Endometrial microvascular endothelial cells (primary cell): ENCODE results near the gene NTN3. TPM values are rescaled to one million over a fixed set of nuclear protein-coding genes. Genes with fewer than 3 reads are reported as not detected.

Experiments
- in situ Hi-C: cut with HindIII; loops from 2 replicates; pipeline ENCODE4 v1.10.0; 2017; ENCODE audit warnings: low sequenced_read_pairs, low pct_unique_long_range_greater_than_20kb; ENCODE audit errors: inconsistent ontology term
- total RNA-seq: library from RNA; depleted of rRNA; stranded (reverse); fragments of >200 nt; gene quantifications from one replicate; pipeline ENCODE4 v1.2.3, GENCODE V29; 2015; ENCODE audit errors: inconsistent ontology term

NTN3 gene
- total RNA-seq, 1 donor from 2014 or later = not detected

DNA sequence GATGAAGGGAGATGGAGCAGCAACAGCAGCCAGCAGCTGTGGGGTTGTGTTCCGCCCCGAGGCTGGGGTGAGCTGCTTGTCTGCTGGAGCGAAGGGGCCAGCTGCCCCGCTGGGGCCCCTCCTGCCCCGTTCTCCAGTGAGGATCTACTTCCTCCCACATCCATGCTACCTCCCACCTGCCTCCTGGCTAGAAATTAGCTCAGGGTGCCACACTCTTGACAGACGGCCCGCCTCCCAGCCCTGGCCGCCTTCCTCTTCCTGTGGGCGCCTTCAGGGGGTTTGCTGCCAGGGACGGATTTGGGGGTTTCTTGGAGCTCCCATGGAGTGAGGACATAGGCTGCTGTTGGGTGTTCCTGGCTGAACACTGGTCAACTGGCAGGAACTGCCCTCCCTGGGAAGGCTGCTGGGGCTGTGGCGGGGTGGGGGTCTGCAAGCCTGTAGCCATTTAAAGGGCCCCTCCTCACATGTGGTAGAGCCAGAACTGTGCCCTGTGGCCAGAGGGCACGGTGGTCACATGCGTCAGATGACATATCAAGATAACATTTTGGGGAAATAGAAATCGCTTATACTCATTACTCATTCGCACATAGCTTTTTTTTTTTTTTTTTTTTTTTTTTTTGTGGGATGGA lies 16.9 kb downstream of the NTN3 start:
- in situ Hi-C loops = no loop called here

DNA sequence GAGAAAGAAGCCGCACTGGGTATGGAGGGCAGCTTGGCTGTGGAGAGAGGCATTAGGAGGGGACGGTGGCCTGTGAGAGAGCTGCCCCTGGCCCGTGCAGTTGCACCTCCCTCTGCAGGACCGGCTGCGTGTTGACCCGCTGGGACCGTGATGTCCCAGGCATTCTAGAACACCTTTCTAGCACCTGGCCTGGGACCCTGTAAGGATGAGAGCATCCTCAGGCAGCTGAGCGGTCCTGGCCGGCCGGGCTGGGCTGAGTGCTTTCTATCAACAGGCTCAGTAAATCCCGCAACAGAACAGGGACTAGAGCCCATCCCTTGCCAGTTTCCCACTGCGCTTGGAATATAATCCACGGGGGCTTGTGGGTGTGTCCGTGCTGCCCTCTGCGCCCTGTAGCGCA lies 18.5 kb downstream of the NTN3 start:
- in situ Hi-C loops = no loop called here

DNA sequence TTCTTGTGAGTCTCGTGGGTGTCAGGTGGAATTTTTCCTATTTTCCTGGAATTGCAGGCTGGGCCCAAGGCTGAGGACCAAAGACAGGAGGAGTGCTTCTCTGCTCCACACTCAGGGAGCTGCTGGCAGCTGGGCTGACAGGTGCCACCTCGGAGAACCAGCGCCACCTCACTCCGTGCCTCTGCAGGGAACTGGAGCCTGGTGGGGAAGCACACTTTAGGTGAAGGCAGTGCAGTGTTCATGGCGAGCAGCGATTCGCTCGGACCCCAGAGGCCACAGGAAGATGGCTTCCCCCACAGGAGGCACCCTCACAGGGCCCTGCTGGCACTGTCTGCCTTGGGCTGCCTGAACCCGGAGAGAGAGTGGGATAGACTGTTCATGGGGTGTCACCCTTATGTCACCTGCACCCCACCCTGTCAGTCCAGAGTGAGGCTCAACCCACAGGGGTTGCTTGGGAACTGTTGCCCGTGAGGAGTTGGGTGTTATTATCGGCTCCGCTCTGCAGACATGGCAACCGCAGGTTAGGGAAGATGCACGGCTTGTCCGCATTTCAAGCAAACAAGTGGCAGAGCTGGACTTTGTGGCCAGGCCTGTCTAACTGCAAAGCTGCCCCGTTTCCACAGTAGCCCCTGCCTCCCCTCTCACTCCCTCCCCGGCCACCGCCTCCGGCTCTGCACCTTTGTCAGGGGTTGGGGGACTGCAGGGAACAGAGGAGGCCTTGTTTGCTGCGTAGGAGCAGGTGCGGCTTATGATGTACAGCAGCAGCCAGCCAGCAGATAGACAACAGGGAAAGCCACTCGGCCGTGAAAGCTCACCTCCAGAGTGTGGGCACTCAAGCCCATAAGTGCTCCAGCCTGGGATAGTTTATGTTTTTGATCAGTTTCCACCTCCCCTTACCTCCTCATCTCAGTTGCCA lies 19.4 kb downstream of the NTN3 start:
- in situ Hi-C loops = no loop called here

DNA sequence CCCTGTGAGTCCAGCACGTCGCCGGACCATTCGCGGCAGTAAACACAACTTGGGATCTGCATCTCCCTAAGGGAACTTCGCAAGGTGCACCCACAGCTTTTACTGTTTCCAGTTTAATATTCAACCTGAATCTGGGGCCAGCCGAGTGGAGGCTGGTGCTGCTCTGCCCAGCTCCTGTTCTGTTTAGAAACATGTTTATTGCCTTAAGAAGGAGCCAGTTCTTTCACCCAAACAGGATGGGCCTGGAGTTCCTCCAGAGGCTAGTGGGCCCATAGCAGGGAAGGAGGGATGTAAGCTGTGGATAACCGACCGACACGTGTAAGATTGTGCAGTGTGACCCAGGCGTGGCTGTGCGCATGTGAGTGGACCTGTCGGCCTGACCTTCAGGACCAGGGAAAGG lies 21.2 kb downstream of the NTN3 start:
- in situ Hi-C loops = no loop called here

DNA sequence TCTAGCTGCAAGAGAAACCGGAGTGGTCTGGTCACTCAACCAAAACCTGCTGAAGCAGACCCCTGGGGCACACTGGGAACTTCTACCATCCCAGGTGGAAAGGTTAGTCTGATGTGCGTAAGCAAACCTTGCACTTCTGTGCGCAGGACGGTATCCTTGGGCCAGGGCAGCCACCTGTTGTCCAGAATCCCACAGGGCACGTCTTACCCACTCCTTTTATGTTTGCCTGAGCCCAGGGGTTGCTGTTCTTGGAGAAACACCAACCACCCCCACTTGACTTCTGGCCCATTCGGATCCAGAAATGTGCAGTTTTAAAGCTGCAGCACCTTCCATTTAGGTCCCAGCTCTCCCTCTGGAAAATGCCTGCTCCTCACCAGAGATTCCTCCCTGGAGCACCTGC lies 22.5 kb downstream of the NTN3 start:
- in situ Hi-C loops = no loop called here

DNA sequence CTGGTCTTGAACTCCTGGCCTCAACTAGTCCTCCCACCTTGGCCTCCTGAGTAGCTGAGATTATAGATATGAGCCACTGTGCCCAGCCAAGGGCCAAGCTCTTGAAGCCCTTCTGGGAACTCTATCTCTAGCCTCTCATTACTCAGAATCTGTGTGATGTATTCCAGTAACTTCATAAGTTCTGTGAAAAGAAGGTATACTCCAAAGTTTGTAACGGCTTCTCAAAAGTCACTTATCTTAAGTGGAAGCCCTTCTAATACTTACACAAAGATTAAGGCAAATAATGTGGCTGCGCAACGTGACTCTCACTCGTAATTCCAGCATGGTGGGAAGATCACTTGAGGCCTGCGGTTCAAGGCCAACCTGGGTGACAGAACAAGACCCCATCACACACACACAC lies 23.5 kb downstream of the NTN3 start:
- in situ Hi-C loops = no loop called here

DNA sequence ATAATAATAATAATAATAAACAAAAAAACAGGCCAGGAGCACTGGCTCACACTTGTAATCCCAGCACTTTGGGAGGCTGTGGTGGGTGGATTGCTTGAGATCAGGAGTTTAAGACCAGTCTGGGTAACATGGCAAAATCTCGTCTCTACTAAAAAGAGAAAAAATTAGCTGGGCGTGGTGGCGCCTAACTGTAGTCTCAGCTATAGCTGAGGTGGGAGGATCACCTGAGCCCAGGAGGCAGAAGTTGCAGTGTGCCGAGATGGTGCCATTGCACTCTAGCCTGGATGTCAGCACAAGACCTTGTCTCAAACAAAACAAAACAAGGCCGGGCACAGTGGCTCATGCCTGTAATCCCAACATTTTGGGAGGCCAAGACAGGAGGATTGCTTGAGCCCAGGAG lies 23.9 kb downstream of the NTN3 start:
- in situ Hi-C loops = no loop called here

DNA sequence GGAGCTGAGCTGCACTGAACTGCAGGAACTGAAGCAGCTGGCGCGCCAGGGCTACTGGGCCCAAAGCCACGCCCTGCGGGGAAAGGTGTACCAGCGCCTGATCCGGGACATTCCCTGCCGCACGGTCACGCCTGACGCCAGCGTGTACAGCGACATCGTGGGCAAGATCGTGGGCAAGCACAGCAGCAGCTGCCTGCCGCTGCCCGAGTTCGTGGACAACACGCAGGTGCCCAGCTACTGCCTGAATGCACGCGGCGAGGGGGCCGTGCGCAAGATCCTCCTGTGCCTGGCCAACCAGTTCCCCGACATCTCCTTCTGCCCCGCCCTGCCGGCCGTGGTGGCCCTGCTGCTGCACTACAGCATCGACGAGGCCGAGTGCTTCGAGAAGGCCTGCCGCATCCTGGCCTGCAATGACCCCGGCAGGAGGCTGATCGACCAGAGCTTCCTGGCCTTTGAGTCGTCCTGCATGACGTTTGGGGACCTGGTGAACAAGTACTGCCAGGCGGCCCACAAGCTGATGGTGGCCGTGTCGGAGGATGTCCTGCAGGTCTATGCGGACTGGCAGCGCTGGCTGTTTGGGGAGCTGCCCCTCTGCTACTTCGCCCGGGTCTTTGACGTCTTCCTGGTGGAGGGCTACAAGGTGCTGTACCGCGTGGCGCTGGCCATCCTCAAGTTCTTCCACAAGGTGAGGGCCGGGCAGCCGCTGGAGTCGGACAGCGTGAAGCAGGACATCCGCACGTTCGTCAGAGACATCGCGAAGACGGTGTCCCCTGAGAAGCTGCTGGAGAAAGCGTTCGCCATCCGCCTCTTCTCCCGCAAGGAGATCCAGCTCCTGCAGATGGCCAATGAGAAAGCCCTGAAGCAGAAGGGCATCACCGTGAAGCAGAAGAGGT lies 25.4 kb downstream of the NTN3 start:
- in situ Hi-C loops = no loop called here

DNA sequence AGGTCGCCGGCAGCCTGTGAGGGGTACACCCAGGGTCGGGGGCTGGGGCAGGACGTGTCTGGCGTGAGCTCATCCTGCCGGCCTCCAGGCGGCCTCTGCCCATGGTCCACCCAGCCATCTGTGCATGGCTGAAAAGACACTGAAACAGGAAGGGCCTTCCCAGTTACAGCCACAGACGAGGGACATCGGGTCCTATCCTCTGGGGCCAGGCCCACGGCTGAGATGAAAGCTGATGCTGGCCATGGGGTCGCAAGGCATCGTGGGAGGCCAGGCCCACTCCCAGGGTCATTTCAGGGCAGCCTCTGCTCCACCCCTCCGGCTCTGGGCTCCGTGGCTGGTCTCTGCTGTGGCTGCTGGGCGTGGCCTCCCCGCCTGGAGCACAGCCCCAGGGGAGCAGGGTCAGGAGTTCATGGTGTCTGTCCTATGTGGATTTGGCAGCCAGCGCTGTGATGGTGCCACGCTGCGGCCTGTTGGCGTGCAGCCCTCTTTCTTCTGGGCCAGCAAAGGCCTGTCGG lies 26.1 kb downstream of the NTN3 start:
- in situ Hi-C loops = no loop called here

DNA sequence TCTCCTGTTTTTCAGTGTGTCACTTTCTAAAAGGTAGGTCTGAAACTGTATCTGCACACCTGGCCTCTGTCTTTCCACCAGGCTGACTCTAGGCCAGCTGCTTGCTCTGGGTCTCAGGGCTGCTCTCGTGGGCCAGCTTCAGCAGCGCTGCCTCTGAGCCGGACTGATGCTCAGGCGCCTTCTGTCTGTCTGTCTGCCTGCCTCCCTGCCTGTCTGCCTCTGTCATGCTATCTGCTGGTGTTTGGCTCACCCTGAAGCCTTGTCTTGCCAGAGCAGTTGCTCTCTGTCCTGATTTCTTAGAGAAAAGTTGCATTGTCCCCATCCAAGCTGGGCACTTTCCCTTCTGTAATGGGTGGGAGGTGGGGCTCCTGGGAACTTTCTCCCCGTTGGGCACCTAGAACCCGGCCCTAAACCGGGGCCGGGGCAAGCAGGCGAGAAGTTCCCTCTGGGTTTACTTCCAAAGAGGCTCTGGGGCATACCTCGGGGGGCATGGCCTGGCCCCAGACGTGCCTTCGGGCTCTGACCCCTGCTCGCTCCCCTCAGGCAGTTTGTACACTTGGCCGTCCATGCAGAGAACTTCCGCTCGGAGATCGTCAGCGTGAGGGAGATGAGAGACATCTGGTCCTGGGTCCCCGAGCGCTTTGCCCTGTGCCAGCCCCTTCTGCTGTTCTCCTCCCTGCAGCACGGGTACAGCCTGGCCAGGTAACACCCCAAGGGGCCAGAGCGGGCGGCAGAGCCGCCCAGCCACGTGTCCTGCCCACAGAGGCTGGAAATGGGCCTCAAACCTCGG lies 26.8 kb downstream of the NTN3 start:
- in situ Hi-C loops = no loop called here

DNA sequence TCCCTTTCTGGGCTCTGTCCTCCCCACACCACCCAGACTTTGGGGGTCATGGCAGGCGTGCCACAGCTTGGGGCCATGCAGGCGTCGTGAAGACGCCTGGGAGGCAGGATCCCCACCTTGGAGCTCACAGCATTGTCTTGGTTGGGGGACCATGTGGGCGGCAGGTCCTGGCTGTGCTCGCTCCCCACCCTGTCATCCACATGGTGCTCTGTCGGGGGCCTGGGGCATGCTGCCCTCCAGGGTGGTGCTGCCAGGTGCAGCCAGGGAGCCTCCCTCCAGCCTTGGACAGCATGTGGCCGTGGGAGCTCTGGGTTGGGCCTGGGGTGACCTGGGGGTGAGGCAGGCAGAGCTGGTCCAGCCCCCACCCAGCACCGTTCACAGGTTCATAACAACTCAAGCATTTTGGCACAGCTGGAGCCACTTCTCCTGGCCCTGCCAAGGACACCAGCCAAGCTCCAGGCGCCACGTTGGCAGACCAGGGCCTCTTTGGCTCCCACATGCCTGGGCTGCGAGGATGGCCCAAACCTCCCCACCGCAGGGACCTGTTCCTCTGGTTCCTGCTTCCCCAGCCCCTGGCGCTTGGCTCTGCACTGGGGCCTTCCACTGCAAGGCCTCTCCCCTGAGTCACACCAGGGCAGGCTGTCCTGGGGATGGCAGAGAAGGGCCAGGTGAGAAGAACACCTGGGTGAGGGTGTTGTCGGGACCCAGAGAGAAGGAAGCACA lies 27.6 kb downstream of the NTN3 start:
- in situ Hi-C loops = no loop called here

DNA sequence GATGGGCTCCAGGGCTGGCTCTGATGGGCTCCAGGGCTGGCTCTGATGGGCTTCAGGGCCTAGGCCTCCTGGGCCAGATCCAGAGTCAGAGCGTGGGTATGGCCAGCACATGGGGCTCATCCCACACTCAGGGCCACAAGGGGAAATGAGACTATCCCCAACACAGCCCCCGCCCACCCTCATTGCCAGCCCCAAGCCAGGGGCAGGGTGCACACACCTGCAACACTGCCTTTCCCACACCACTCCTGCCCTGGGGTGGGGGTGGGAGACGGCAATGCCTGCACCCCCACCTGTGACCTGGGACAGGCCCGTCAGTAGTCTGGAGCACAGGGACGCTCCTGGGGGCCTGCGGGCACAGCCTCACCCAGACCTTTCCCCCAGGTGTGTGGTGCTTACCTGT lies 28.4 kb downstream of the NTN3 start:
- in situ Hi-C loops = no loop called here

DNA sequence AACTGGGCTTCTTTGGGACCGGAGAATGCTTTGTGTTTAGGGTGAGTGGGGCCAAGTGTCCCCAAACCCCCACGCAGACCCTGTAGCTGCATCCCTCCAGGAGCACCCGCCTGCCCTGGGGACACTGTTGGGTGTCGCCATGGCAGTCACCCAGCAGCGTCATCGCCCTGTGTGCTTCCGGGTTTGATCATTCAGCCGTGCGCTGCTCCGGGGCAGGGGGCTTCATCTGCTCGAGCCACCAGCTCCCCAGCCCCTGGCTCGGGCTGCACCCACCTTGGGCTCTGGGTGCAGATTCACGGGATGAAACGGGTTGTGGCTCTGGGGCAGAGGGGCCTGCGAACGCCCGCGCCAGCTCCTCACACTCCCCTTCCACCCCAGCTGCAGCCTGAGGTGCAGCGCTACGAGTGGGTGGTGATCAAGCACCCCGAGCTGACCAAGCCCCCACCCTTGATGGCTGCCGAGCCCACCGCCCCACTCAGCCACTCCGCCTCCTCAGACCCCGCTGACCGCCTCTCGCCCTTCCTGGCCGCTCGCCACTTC lies 28.9 kb downstream of the NTN3 start:
- in situ Hi-C loops = no loop called here

DNA sequence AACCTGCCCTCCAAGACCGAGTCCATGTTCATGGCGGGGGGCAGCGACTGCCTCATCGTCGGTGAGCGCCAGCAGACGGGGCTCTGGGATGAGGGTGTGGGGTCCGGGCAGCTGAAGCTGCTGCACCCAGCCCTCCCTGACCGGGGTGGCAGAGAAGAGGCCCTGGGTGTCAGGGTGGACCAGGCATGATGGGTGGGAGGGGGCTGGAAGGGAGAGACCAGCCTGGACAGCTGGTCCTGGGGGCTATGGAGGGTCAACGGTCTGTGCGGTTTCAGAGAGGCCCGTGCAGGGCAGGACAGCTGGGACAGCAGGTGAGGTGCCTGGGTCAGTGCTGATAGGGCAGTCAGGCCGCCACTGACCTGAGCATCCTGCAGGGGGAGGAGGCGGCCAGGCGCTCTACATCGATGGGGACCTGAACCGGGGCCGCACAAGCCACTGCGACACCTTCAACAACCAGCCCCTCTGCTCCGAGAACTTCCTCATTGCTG lies 29.4 kb downstream of the NTN3 start:
- in situ Hi-C loops = no loop called here

DNA sequence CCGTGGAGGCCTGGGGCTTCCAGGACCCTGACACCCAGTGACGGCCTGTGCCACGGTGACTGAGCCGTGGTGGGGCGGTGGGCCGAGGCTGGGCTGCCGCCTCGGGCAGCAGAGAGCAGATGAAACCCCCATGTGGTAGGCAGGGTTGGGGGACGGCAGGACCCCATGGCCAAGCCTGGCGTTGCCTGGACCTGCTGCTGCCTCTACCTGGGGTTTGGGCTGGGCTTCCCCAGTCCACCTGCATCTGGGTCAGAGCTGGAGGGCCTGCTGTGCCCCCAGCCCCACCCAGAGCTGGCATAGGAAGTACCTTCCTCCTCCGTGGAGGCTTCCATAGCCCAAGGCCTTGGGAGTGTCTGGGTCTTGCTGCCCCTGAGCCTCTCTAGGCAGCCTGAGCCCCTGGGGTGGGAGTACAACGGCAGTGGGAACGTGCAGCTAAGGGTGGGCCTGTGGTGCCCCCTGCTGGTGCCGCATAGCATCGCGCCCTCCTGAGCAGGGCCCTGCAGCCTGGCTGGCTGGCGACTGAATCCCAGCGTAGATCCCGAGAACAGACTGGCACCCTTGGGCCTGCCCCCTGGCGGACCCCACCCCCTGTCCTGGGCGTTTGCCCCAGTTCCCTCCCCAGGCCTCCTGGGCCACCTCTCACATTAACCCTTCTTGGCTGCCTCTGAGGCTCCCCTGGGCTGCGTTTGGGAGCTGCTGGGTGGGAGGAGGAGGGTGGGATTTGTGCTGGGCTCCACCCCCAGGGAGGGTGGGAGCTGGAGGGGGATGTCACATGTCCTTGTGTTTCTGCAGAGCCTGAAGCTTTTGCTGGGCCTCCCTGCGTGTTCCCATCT lies 30.0 kb downstream of the NTN3 start:
- in situ Hi-C loops = no loop called here

DNA sequence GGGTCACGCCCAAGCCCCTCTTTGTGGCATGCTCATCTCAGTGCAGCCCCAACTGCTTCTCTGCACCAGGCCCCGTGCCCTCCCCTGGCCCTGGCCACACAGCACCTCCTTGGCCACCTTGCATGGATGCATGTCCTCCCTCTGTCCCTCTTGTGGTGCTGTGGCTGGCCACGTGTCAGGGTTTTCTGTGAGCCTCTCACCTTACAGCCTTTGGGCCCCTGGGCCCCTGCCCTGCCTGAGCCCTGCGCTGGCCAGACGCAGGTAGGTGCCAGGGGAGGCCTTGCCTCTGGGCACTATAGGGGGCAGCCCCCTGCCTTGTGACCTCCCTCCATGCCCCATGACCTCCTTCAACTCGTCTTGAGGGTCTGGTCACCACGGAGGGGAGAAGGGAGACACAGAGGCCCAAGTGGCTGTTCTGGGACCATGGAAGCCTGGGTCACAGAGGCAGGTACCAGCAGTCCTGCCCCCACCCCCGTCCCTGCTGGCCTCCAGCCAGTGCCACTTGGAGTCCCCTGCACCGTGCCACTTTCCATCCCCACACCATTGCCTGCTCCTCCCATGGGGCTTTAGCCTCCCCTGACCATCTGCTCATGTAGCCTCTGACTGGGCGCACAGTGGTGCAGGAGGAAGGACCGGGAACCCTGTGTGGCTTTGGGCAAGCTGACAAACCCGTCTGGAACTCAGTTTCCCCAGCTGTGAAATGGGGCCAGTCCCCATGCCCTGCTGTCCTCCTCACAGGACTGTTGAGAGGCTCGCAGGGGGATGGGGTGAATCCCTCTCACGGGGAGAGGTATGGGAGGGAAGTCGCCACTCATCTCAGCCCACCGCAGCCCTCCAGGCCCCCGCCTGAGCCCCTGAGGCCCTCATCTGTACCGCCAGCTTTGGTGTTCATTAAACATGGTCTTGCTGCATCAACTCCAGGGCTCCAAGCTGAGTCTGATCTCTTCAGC lies 31.1 kb downstream of the NTN3 start:
- in situ Hi-C loops = no loop called here
